Measurements from ENCODE around the gene POLR3B. TPM values are rescaled to one million over a fixed set of nuclear protein-coding genes. Genes with fewer than 3 reads are reported as not detected.

Gene POLR3B
- total and polyA plus RNA-seq, 2 of the 8 experiments (the other 6 are each of a cell fraction or from before 2014, with no cell fraction given): 5.0 to 13.2 TPM

DNA sequence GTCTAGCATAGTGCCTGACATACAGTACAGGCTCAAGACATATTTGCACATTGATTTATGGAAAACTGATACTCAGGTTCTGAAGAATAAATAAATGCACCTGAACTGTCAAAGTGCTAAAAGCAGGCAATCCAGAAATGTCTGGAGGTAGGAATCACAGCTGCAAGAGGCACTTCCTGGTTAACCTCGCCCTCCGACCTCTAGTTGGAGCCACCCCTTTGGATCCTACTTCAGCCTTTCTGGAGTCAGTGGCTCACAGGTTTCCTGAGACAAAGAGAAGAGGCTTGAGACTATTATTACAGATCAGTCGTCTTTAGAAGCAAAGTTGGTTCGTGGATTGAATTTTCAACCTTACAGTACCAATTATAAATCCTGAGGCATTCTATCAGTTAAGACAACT is 42.0 kb upstream of the POLR3B start:
- 0 out of 7 replicates have a peak, but pooled peaks cover 0 to 2% (median 0%) of the 10 kb centered on the region in 4 experiments for H3K4me1 ChIP-seq (replicated peaks in 1 of 4; ENCODE audit: control insufficient read depth in 3 of 4, insufficient read depth in 4 of 4, low read length in 3 of 4)
- H4K5ac ChIP-seq (ENCODE audit: insufficient read length, low read depth, low read length): no peak overlapping the region
- no peaks in the 10 kb centered on the region for H3K79me2 ChIP-seq (ENCODE audit: control insufficient read depth in 1 of 2, insufficient read depth in 2 of 2, low read length in 2 of 2)
- H3K4me3 ChIP-seq (ENCODE audit: extremely low read depth in 1 of 4, insufficient read depth in 2 of 4, low read depth in 3 of 4, low read length in 4 of 4): no peak overlapping the region
- H3K23me2 ChIP-seq (ENCODE audit: low read depth, low read length): no peaks in the 10 kb centered on the region
- no peak overlapping the region for H2BK15ac ChIP-seq (ENCODE audit: low read length)
- no peak overlapping the region for H3K4ac ChIP-seq (replicated peaks; ENCODE audit: insufficient read length, low read depth, low read length)
- FAIRE-seq (no peak), DNase-seq (ENCODE audit: low read depth in 1 of 2, low spot score in 2 of 2) (no peak)
- H2BK12ac ChIP-seq (ENCODE audit: low read depth, low read length): no peak overlapping the region
- no peak overlapping the region for H3K27ac ChIP-seq (ENCODE audit: low read depth, low read length)
- H3K4me2 ChIP-seq (ENCODE audit: insufficient read depth in 1 of 2, low read depth in 2 of 2, low read length in 2 of 2): no peak overlapping the region
- H3K27me3 ChIP-seq (replicated peaks in 1 of 4; ENCODE audit: control insufficient read depth in 3 of 4, extremely low read depth in 1 of 4, insufficient read depth in 3 of 4, low read length in 3 of 4): no peaks in the 10 kb centered on the region
- no peaks in the 10 kb centered on the region for H3K9me3 ChIP-seq (ENCODE audit: insufficient read depth in 2 of 2, low read depth in 1 of 2, low read length in 1 of 2)
- no peaks in the 10 kb centered on the region for H4K20me1 ChIP-seq (replicated peaks in 1 of 2; ENCODE audit: control insufficient read depth in 1 of 2, insufficient read depth in 2 of 2, low read length in 2 of 2)
- ChIA-PET POLR2A (ENCODE audit: partially characterized antibody) (interaction anchor here (0.6 to 1.0 kb wide), 2 partner anchors 13 to 14 kb away, joined by 3 read pairs; partner anchors contain the start of gene TCP11L2), CTCF (ENCODE audit: partially characterized antibody) (interaction anchor here (0.6 to 2.8 kb wide), 11 partner anchors 10 to 611 kb away, joined by 3 to 9 read pairs (median 3); partner anchors contain the start of gene POLR3B)
- no peak overlapping the region for H3K14ac ChIP-seq (ENCODE audit: insufficient read length)
- H3K23ac ChIP-seq (ENCODE audit: insufficient read length): no peak overlapping the region
- peak overlapping the region in 1 of 4 experiments; percentile 8; a peak in 1 of 7 replicates for H3K9ac ChIP-seq (replicated peaks in 1 of 4; ENCODE audit: extremely low read depth in 1 of 4, low read depth in 3 of 4, low read length in 3 of 4)
- H2AFZ ChIP-seq (ENCODE audit: low read length): no peak overlapping the region
- H2BK5ac ChIP-seq (ENCODE audit: low read depth, low read length): no peak overlapping the region
- H3K18ac ChIP-seq (ENCODE audit: extremely low read depth, low read length): no peak overlapping the region
- no peak overlapping the region for H4K91ac ChIP-seq (replicated peaks; ENCODE audit: insufficient read length, low read length)
- no peak overlapping the region for H4K8ac ChIP-seq (ENCODE audit: extremely low read depth, insufficient read depth, low read length)
- H3K79me1 ChIP-seq (ENCODE audit: low read depth, low read length): no peaks in the 10 kb centered on the region
- H2BK120ac ChIP-seq (replicated peaks; ENCODE audit: low read depth, low read length): no peak overlapping the region
- H3K36me3 ChIP-seq (ENCODE audit: control insufficient read depth in 2 of 4, insufficient read depth in 4 of 4, low read length in 3 of 4): 0 out of 8 replicates have a peak, but pooled peaks cover 0 to 3% (median 0%) of the 10 kb centered on the region in 4 experiments
- WGBS, 2 experiments (ENCODE audit: extremely low coverage in 1 of 2, insufficient coverage in 1 of 2, insufficient read length in 1 of 2, insufficient replicate concordance in 2 of 2, low coverage in 1 of 2, low lambda C conversion rate in 2 of 2, missing lambda C conversion rate in 1 of 2): 66% methylated on average over 4 of the region's 4 CpGs; no CpG with 5 or more reads in 1 of the 2 experiments
- H2AK5ac ChIP-seq (ENCODE audit: low read depth, low read length): no peak overlapping the region
- H3K56ac ChIP-seq (replicated peaks; ENCODE audit: insufficient read length, low read depth, low read length): no peak overlapping the region
- H2BK20ac ChIP-seq (ENCODE audit: low read length): no peak overlapping the region

Measured in H1 (cell line).